CD4-positive, alpha-beta T cell (primary cell): ENCODE data around the gene VPS13A. TPM values are rescaled to one million over a fixed set of nuclear protein-coding genes. Genes with fewer than 3 reads are reported as not detected.

Experiments
- ATAC-seq: fragments of 200-7000 bp; cut with Tn5 transposase; one replicate; pipeline ENCODE4 v1.10.0; 2022; ENCODE audit warnings: mild to moderate bottlenecking; ENCODE audit not compliant: poor library complexity
- CTCF ChIA-PET: fragments of 350-600 bp; sonication (Branson Sonifier 250); formaldehyde crosslinking; loops from one replicate; lab custom pipeline; 2021; ENCODE audit warnings: antibody characterized with exemption, inconsistent platforms; lab: Charles Lee
- POLR2A ChIA-PET: fragments of 350-600 bp; sonication (Branson Sonifier 250); formaldehyde crosslinking; loops from one replicate; lab custom pipeline; 2021; ENCODE audit warnings: antibody characterized with exemption, inconsistent platforms; lab: Charles Lee
- DNase-seq, 14 experiments: peaks; one replicate each; pipeline ENCODE4 v3.0.0-alpha.2; 2013 to 2020; ENCODE audit warnings: mixed read lengths in 2 of 14
- H3K27ac ChIP-seq, 2 donors: one replicate each; pipeline versions ENCODE4 v1.5.1 to v1.7.0; 2013; ENCODE audit warnings: low read length in 2 of 2, low read depth in 1 of 2, mild to moderate bottlenecking in 1 of 2
- H3K27me3 ChIP-seq, 2 experiments: 1 replicate in 1 of 2; 2 replicates in 1 of 2; pipeline versions ENCODE4 v1.6.1 to v1.7.0; 2013; ENCODE audit warnings: low read length in 2 of 2, control low read depth in 1 of 2, mild to moderate bottlenecking in 1 of 2, moderate library complexity in 1 of 2; ENCODE audit not compliant: insufficient read depth in 2 of 2, control insufficient read depth in 1 of 2
- H3K36me3 ChIP-seq: one replicate; pipeline ENCODE4 v1.6.1; 2013; ENCODE audit warnings: low read length, control low read depth; ENCODE audit not compliant: insufficient read depth
- H3K4me1 ChIP-seq: one replicate; pipeline ENCODE4 v1.6.1; 2013; ENCODE audit warnings: low read length, control low read depth; ENCODE audit not compliant: insufficient read depth
- H3K4me3 ChIP-seq: one replicate; pipeline ENCODE4 v1.5.1; 2013; ENCODE audit warnings: mild to moderate bottlenecking, low read length, moderate library complexity
- H3K9me3 ChIP-seq, 2 experiments: 1 replicate in 1 of 2; 2 replicates in 1 of 2; pipeline versions ENCODE4 v1.6.1 to v1.7.0; 2013; ENCODE audit warnings: low read length in 2 of 2, mild to moderate bottlenecking in 2 of 2, control low read depth in 1 of 2, moderate library complexity in 1 of 2; ENCODE audit not compliant: control insufficient read depth in 1 of 2, insufficient read depth in 1 of 2
- H3K27ac Mint-ChIP-seq: one replicate; pipeline ENCODE4 v1.8.0; 2020; ENCODE audit warnings: mixed read lengths
- H3K27me3 Mint-ChIP-seq: one replicate; pipeline ENCODE4 v1.8.0; 2021; ENCODE audit warnings: mixed read lengths
- H3K36me3 Mint-ChIP-seq: one replicate; pipeline ENCODE4 v1.8.0; 2021; ENCODE audit warnings: low read depth, mixed read lengths
- H3K4me1 Mint-ChIP-seq: one replicate; pipeline ENCODE4 v1.8.0; 2021; ENCODE audit warnings: low read depth, mixed read lengths
- H3K4me3 Mint-ChIP-seq: one replicate; pipeline ENCODE4 v1.8.0; 2020; ENCODE audit warnings: mild to moderate bottlenecking, mixed read lengths
- H3K9me3 Mint-ChIP-seq: one replicate; pipeline ENCODE4 v1.8.0; 2020; ENCODE audit warnings: mixed read lengths
- intact Hi-C, 2 experiments: fragments of 100-400 bp; cut with DNase I in 1 of 2; cut with micrococcal nuclease in 1 of 2; formaldehyde crosslinking; loops; one replicate each; pipeline versions ENCODE4 v1.15.1 to v1.9.0; 2023 to 2025; cut with DNase I, micrococcal nuclease
- total RNA-seq, 174 experiments: library from RNA in 2 of 174; stranded (reverse) in 2 of 174; gene quantifications; one replicate each; pipeline ENCODE4 v1.2.3 and lab custom pipeline; 2021 to 2026
- TF ChIP-seq, protein P1 (sequence below): fragments of 200-600 bp; IDR thresholded peaks from one replicate; pipeline ENCODE4 v1.8.0; 2022; ENCODE audit warnings: antibody characterized with exemption, mild to moderate bottlenecking

VPS13A gene
- total RNA-seq, 2 experiments from 2014 or later = 37.3 to 41.1 TPM

DNA sequence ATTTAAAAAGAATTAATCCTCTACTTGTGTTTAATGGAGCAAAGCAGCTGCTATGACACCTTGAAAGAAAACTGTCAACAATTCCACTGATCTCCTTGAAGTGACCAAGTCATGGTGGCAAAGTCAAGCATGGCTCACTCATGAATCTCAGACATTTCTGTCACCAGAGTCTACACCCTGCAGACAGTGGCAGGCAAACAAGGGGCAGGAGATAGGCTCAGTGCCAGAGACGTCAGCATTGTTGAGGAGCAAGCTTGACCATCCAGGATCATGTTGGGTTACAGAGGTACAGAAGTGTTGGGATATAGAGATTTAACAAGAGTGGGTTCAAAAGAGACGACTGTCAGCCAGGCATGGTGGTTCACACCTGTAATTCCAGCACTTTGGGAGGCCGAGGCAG lies 16.1 kb upstream of the VPS13A start:
- no peak for DNase-seq
- no peak overlapping the region for H3K27ac ChIP-seq
- intact Hi-C loops = no loop called here
- H3K4me1 ChIP-seq = no peaks in the 10 kb centered on the region
- ChIA-PET CTCF (interaction anchor here (1.2 kb wide), 1 partner anchor 8 kb away, joined by 4 read pairs; no protein-coding TSS in a partner anchor), POLR2A (no interaction called here)
- Mint-ChIP-seq H3K36me3 (no peaks in the 10 kb centered on the region), H3K27ac (no peak overlapping the region), H3K4me3 (no peak overlapping the region), H3K27me3 (peaks cover 18% of the 10 kb centered on the region), H3K4me1 (no peaks in the 10 kb centered on the region), H3K9me3 (no peaks in the 10 kb centered on the region)
- ATAC-seq = no peak
- no peaks in the 10 kb centered on the region for H3K9me3 ChIP-seq
- H3K4me3 ChIP-seq = no peak overlapping the region
- TF ChIP-seq, protein P1, sequence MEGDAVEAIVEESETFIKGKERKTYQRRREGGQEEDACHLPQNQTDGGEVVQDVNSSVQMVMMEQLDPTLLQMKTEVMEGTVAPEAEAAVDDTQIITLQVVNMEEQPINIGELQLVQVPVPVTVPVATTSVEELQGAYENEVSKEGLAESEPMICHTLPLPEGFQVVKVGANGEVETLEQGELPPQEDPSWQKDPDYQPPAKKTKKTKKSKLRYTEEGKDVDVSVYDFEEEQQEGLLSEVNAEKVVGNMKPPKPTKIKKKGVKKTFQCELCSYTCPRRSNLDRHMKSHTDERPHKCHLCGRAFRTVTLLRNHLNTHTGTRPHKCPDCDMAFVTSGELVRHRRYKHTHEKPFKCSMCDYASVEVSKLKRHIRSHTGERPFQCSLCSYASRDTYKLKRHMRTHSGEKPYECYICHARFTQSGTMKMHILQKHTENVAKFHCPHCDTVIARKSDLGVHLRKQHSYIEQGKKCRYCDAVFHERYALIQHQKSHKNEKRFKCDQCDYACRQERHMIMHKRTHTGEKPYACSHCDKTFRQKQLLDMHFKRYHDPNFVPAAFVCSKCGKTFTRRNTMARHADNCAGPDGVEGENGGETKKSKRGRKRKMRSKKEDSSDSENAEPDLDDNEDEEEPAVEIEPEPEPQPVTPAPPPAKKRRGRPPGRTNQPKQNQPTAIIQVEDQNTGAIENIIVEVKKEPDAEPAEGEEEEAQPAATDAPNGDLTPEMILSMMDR = no peak
- no peaks in the 10 kb centered on the region for H3K36me3 ChIP-seq
- peaks cover 4 to 7% of the 10 kb centered on the region in 2 experiments for H3K27me3 ChIP-seq

- Mint-ChIP-seq H3K27me3 (peaks cover 18% of the 10 kb centered on the region), H3K4me1 (no peaks in the 10 kb centered on the region), H3K4me3 (no peak overlapping the region), H3K9me3 (no peaks in the 10 kb centered on the region), H3K27ac (no peak overlapping the region), H3K36me3 (no peaks in the 10 kb centered on the region)
- no peak for ATAC-seq
- no peaks in the 10 kb centered on the region for H3K9me3 ChIP-seq
- TF ChIP-seq, protein P1 = no peak
- H3K36me3 ChIP-seq = no peaks in the 10 kb centered on the region
- CTCF ChIA-PET = interaction anchor here (1.1 to 1.2 kb wide), 2 partner anchors 9 to 11 kb away, joined by 3 to 4 read pairs; no protein-coding TSS in a partner anchor
- H3K4me1 ChIP-seq = no peaks in the 10 kb centered on the region
- no peak overlapping the region for H3K4me3 ChIP-seq
- H3K27me3 ChIP-seq = peaks cover 4 to 7% of the 10 kb centered on the region in 2 experiments
- no peak overlapping the region for H3K27ac ChIP-seq
- intact Hi-C loops = no loop called here
- POLR2A ChIA-PET = no interaction called here
- DNase-seq = no peak
Measured at GRCh38 chr9:77161966-77162365, 15.4 kb upstream of the VPS13A start.

- POLR2A ChIA-PET = no interaction called here
Measured at GRCh38 chr9:77162366-77162765, 15.0 kb upstream of the VPS13A start.

More at GRCh38 chr9:77162366-77162765, 15.0 kb upstream of the VPS13A start:
- intact Hi-C loops = no loop called here
- DNase-seq (no peak), ATAC-seq (no peak)
- Histone ChIP-seq H3K4me1 (no peaks in the 10 kb centered on the region), H3K9me3 (no peaks in the 10 kb centered on the region), H3K27ac (no peak overlapping the region), H3K27me3 (peaks cover 1 to 7% of the 10 kb centered on the region in 2 experiments), H3K4me3 (no peak overlapping the region), H3K36me3 (no peaks in the 10 kb centered on the region)
- Mint-ChIP-seq H3K4me1 (no peaks in the 10 kb centered on the region), H3K27me3 (peaks cover 18% of the 10 kb centered on the region), H3K27ac (no peak overlapping the region), H3K4me3 (no peak overlapping the region), H3K9me3 (no peaks in the 10 kb centered on the region), H3K36me3 (no peaks in the 10 kb centered on the region)
- TF ChIP-seq, protein P1 = no peak
- CTCF ChIA-PET = interaction anchor here (1.1 kb wide), 1 partner anchor 11 kb away, joined by 3 read pairs; no protein-coding TSS in a partner anchor
